HG03159 (cell line): ENCODE results near the gene BAZ1B.

Experiments
- ATAC-seq: cut with Tn5 transposase; IDR thresholded peaks from one replicate; pipeline ENCODE4 v1.9.1; 2021; ENCODE audit warnings: mild to moderate bottlenecking, moderate library complexity; ENCODE audit not compliant: unreplicated experiment

The BAZ1B gene

GRCh38 chr7:73391396-73391795, 130.7 kb downstream of the BAZ1B start:
- ATAC-seq = no peak
